ENCODE measurements around the gene KRTAP15-1. TPM values are rescaled to one million over a fixed set of nuclear protein-coding genes. Genes with fewer than 3 reads are reported as not detected.

The KRTAP15-1 gene
- total RNA-seq, 4 donors from 2014 or later = not detected

DNA sequence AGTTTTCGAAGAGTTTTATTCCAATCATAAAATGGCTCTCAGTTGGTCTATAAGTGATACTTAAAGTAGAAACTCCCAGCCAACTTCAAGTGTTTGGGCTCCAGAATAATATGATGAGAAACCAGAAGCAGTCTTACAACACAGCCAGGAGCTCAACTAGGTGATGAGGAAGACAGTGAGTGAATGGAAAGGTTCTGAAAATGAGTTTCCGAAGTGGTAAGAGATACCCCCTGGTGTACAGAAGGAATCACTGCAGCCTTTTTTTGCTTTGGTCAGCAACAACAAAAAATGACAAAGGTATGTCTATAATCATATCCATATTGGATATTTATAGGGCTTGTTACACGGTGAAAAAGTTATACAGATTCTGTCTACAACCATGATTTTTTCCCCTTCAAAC lies 23.6 kb downstream of the KRTAP15-1 start:
- no peak for TF ChIP-seq CTCF (IDR thresholded peaks at IDR 0.05; ENCODE audit: low read depth)

- no peak for TF ChIP-seq CTCF (IDR thresholded peaks at IDR 0.05; ENCODE audit: low read depth)
Measured at GRCh38 chr21:30468900-30469714, 29.0 kb downstream of the KRTAP15-1 start.

DNA sequence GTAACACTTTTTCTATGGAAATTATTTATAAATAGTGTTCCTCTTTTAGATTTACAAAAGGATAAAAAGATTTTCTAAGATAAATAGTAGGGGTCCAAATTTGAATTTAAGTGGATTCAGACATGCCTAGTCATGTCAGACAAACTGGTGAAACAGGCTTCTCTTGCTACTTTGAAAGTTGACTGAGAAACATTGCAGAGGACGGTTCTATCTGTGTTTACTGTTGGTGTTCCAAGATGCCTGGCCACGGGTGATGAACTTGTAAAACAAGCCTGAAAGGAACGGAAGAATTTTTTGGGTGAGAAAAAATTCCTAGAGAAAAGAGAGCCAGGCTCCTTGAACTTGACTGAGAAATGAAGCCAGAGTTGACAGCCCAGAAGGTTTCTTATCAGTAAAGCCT lies 37.9 kb downstream of the KRTAP15-1 start:
- no peak for TF ChIP-seq CTCF (IDR thresholded peaks at IDR 0.05; ENCODE audit: low read depth)

DNA sequence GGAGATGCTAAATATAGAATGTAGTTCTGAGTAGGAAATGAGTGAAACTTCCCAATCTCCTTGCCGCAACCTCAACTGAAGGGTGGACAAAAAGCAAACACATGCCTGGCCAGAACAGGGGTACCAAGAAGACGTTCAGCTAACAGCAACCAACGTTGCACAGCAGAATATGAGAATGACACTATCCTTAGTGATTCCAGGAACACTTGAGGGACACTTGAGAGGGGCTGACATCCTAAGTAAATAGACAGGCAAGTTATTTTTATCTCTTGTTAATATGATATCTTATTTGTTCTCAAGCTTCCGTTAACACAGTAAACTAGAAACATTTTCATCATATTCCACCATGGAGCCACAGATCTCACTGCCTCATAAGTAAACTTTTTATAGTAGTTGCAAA lies 39.2 kb downstream of the KRTAP15-1 start:
- TF ChIP-seq CTCF (IDR thresholded peaks at IDR 0.05; ENCODE audit: low read depth) = no peak

DNA sequence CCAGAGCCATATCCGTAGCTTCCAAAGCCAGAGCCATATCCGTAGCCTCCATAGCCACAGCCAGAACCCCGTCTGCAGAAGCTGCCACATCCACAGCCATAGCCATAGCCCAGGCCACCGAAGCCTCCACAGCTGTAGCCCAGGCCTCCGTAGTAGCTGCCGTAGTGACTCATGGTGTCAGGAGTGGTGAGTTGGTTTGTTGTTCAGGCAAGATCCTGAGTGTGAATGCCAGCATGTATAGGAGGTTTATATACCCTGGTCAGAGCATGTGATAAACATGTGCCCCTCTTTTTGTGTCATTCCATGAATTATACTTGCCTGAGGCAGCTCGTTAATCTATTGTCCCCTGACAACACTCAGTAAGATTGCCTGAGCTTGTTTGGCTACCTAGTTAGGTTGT lies 40.1 kb downstream of the KRTAP15-1 start, which contains the start of gene KRTAP19-1:
Gene KRTAP19-1 (minus strand): TSS at position 223 of the 400 bp plus-strand sequence. CDS start 50 bp downstream, at position 173.
- TF ChIP-seq CTCF (IDR thresholded peaks at IDR 0.05; ENCODE audit: low read depth) = no peak

DNA sequence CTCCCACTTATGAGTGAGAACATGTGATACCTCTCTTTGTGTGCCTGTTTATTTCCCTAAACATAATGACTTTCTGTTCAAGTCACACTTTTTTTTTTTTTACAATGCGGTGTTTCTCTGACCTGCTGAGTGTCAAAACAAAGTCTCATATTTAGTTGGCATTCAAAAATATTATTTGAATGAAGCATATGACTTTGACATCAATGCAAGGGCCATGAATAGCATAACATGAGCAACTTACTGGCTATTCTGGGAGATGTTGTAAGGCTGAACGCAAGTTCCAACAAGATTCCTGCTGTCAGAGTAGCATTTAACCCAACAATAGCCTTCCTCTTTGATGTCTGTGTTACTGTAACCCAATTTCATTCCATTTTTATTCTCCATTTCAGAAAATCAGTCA lies 42.1 kb downstream of the KRTAP15-1 start:
- no peak for TF ChIP-seq CTCF (IDR thresholded peaks at IDR 0.05; ENCODE audit: low read depth)

DNA sequence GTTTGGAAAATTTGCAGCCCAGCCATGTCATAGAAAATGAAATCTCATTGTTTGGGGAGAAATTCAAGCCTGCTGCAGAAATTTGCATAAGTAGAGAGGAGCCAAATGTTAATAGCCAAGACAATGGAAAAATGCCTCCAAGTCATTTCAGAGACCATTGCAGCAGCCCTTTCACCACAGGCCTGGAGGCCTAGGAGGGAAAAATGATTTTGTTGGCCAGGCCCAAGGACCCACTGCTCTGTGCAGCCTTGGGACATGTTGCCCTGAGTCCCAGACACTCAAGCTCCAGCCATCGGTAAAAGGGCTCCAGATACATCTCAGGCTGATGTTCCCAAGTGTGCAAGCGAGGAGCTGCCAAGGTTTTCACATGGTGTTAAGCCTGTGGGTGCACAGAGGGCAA lies 46.1 kb downstream of the KRTAP15-1 start:
- no peak for TF ChIP-seq CTCF (IDR thresholded peaks at IDR 0.05; ENCODE audit: low read depth)
